ENCODE results near the gene CEP72.

CEP72 gene

GRCh38 chr5:620152-620551, 8.0 kb downstream of the CEP72 start:
- TF ChIP-seq EZH2phosphoT487 (IDR thresholded peaks at IDR 0.05; ENCODE audit: borderline replicate concordance, low read length): no peak
- TF ChIP-seq, protein P1, sequence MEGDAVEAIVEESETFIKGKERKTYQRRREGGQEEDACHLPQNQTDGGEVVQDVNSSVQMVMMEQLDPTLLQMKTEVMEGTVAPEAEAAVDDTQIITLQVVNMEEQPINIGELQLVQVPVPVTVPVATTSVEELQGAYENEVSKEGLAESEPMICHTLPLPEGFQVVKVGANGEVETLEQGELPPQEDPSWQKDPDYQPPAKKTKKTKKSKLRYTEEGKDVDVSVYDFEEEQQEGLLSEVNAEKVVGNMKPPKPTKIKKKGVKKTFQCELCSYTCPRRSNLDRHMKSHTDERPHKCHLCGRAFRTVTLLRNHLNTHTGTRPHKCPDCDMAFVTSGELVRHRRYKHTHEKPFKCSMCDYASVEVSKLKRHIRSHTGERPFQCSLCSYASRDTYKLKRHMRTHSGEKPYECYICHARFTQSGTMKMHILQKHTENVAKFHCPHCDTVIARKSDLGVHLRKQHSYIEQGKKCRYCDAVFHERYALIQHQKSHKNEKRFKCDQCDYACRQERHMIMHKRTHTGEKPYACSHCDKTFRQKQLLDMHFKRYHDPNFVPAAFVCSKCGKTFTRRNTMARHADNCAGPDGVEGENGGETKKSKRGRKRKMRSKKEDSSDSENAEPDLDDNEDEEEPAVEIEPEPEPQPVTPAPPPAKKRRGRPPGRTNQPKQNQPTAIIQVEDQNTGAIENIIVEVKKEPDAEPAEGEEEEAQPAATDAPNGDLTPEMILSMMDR (IDR thresholded peaks at IDR 0.05; ENCODE audit: low read depth, low read length, poor library complexity, severe bottlenecking): no peak
- Histone ChIP-seq H3K79me2 (ENCODE audit: control insufficient read depth, low read length) (peaks cover 33% of the 10 kb centered on the region), H3K9me2 (replicated peaks; ENCODE audit: control insufficient read depth, low read length) (no peaks in the 10 kb centered on the region), H3K4me2 (ENCODE audit: low read length) (no peak overlapping the region), H4K20me1 (ENCODE audit: control insufficient read depth, insufficient read depth, low read depth, low read length) (0 out of 2 replicates have a peak, but pooled peaks cover 3% of the 10 kb centered on the region), H3K9me3 (ENCODE audit: control insufficient read depth, insufficient read depth, low read length) (peaks cover 5% of the 10 kb centered on the region), H3F3A (ENCODE audit: control insufficient read depth, insufficient read depth) (no peaks in the 10 kb centered on the region), H3K4me1 (ENCODE audit: control insufficient read depth, low read length) (no peaks in the 10 kb centered on the region), H3K36me3 (ENCODE audit: control insufficient read depth, low read length) (peaks cover 87% of the 10 kb centered on the region), H3K27me3 (ENCODE audit: control insufficient read depth, low read length) (no peaks in the 10 kb centered on the region), H3K4me3 (ENCODE audit: low read length) (no peak overlapping the region), H3K27ac (ENCODE audit: low read depth, low read length) (no peak overlapping the region)

DNA sequence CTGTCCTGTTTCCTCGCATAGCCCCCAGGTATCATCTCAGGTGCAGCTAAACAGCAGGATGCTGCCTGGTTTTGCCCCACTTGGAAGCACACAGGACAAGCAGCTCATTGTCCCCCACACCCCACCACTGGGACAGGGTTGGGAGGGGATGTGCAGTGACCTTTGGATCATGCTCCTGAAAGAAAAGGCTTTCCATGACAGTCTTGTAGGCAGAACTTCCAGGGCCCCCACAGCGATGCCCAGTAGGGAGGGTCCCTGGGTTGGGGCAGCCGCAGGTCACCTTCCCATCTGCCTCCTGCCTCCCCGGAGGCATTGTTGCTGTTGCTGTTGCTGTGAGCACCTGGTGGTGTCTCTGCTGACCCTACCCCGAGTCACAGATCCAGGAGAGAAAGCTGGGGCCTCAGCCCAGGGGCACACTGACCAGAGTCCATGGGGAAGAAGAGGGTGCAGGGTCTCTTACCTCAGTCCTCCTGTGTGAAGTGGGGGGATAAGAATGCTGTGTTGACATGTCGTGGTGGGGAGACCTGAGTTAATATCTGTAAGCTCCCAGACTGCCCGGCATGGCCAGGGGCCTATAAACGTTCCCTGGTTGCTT, 8.5 kb downstream of the CEP72 start:
- H3K27ac ChIP-seq (ENCODE audit: low read depth, low read length): no peak overlapping the region
- peaks cover 85% of the 10 kb centered on the region for H3K36me3 ChIP-seq (ENCODE audit: control insufficient read depth, low read length)
- peaks cover under 1% of the 10 kb centered on the region; the same call in 1 of the 2 replicates for H3K9me3 ChIP-seq (ENCODE audit: control insufficient read depth, insufficient read depth, low read length)
- no peaks in the 10 kb centered on the region for H3K9me2 ChIP-seq (replicated peaks; ENCODE audit: control insufficient read depth, low read length)
- H3K4me2 ChIP-seq (ENCODE audit: low read length): no peak overlapping the region
- H3K4me3 ChIP-seq (ENCODE audit: low read length): no peak overlapping the region
- H3K4me1 ChIP-seq (ENCODE audit: control insufficient read depth, low read length): no peaks in the 10 kb centered on the region
- H4K20me1 ChIP-seq (ENCODE audit: control insufficient read depth, insufficient read depth, low read depth, low read length): 0 out of 2 replicates have a peak, but pooled peaks cover 3% of the 10 kb centered on the region
- no peak for TF ChIP-seq EZH2phosphoT487 (IDR thresholded peaks at IDR 0.05; ENCODE audit: borderline replicate concordance, low read length)
- TF ChIP-seq, protein P1 (IDR thresholded peaks at IDR 0.05; ENCODE audit: low read depth, low read length, poor library complexity, severe bottlenecking): no peak
- H3F3A ChIP-seq (ENCODE audit: control insufficient read depth, insufficient read depth): no peaks in the 10 kb centered on the region
- peaks cover 28% of the 10 kb centered on the region for H3K79me2 ChIP-seq (ENCODE audit: control insufficient read depth, low read length)
- H3K27me3 ChIP-seq (ENCODE audit: control insufficient read depth, low read length): no peaks in the 10 kb centered on the region

- H3K36me3 ChIP-seq (ENCODE audit: control insufficient read depth, low read length): peaks cover 85% of the 10 kb centered on the region
- H4K20me1 ChIP-seq (ENCODE audit: control insufficient read depth, insufficient read depth, low read depth, low read length): 0 out of 2 replicates have a peak, but pooled peaks cover 3% of the 10 kb centered on the region
These were observed 9.2 kb downstream of the CEP72 start for GRCh38 chr5:621341-621761.

More at GRCh38 chr5:621341-621761, 9.2 kb downstream of the CEP72 start:
- Histone ChIP-seq H3K9me3 (ENCODE audit: control insufficient read depth, insufficient read depth, low read length) (no peaks in the 10 kb centered on the region), H3K4me1 (ENCODE audit: control insufficient read depth, low read length) (no peaks in the 10 kb centered on the region), H3K4me3 (ENCODE audit: low read length) (no peak overlapping the region), H3K27me3 (ENCODE audit: control insufficient read depth, low read length) (no peaks in the 10 kb centered on the region), H3K4me2 (ENCODE audit: low read length) (no peak overlapping the region), H3K9me2 (replicated peaks; ENCODE audit: control insufficient read depth, low read length) (no peaks in the 10 kb centered on the region), H3K27ac (ENCODE audit: low read depth, low read length) (no peak overlapping the region), H3F3A (ENCODE audit: control insufficient read depth, insufficient read depth) (no peaks in the 10 kb centered on the region), H3K79me2 (ENCODE audit: control insufficient read depth, low read length) (peaks cover 21% of the 10 kb centered on the region)
- TF ChIP-seq, protein P1 (IDR thresholded peaks at IDR 0.05; ENCODE audit: low read depth, low read length, poor library complexity, severe bottlenecking): no peak
- TF ChIP-seq EZH2phosphoT487 (IDR thresholded peaks at IDR 0.05; ENCODE audit: borderline replicate concordance, low read length): no peak
